Transverse colon (tissue), 4 donors: Measurements from ENCODE around the gene KAZN.

Experiments used
- EP300 ChIP-seq: sonication (generic); formaldehyde crosslinking; IDR thresholded peaks from one replicate; pipeline ENCODE4 v1.6.1; 2017; ENCODE audit warnings: antibody characterized with exemption, low read depth
- POLR2A ChIP-seq: fragments of 450-650 bp; IDR thresholded peaks from one replicate; pipeline ENCODE4 v1.6.1; 2016; ENCODE audit warnings: antibody characterized with exemption, mild to moderate bottlenecking, moderate library complexity
- POLR2AphosphoS5 ChIP-seq, 3 donors: sonication (generic); formaldehyde crosslinking; IDR thresholded peaks; one replicate each; pipeline ENCODE4 v1.6.1; 2016; ENCODE audit warnings: antibody characterized with exemption in 3 of 3
- TF ChIP-seq, protein P1 (sequence below), 5 experiments: fragments of 200-600 bp in 3 of 5; fragments of 450-650 bp in 2 of 5; sonication (generic) in 3 of 5; IDR thresholded peaks; 1 replicate in 2 of 5; 2 replicates in 3 of 5; pipeline ENCODE4 v1.5.1; 2016 to 2017; ENCODE audit warnings: antibody characterized with exemption in 5 of 5, inconsistent platforms in 3 of 5, mild to moderate bottlenecking in 2 of 5, moderate library complexity in 1 of 5

DNA sequence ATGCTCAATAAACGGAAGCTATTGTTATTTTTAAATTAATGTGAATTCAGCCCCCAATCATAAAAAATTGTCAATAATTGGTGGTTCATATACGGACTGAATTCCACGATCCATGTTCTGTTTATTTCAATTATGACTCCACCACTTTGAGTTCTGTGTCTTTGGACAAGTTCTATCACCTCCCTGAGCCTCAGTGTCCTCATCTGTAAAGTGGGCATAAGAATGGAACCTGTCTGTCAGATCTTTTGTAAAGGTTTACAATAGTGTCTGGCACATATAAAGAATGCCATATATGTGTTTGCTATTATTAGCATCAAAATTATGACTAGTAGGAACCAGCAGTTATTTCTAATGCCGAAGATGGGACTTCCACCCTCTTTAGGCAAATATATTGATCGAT is 183.3 kb downstream of the KAZN start:
- TF ChIP-seq POLR2A (no peak), POLR2AphosphoS5 (IDR thresholded peaks at IDR 0.05) (no peak), EP300 (no peak)
- TF ChIP-seq, protein P1, sequence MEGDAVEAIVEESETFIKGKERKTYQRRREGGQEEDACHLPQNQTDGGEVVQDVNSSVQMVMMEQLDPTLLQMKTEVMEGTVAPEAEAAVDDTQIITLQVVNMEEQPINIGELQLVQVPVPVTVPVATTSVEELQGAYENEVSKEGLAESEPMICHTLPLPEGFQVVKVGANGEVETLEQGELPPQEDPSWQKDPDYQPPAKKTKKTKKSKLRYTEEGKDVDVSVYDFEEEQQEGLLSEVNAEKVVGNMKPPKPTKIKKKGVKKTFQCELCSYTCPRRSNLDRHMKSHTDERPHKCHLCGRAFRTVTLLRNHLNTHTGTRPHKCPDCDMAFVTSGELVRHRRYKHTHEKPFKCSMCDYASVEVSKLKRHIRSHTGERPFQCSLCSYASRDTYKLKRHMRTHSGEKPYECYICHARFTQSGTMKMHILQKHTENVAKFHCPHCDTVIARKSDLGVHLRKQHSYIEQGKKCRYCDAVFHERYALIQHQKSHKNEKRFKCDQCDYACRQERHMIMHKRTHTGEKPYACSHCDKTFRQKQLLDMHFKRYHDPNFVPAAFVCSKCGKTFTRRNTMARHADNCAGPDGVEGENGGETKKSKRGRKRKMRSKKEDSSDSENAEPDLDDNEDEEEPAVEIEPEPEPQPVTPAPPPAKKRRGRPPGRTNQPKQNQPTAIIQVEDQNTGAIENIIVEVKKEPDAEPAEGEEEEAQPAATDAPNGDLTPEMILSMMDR (IDR thresholded peaks at IDR 0.05): no peak
